GM19023 (cell line): ENCODE data around the gene GRM4.
"Not testable (repeated sequence)": the region's sequence is repeated elsewhere in the genome, so short reads cannot be mapped to it uniquely, and the experiment has no call there.

Experiments used
- ATAC-seq: cut with Tn5 transposase; IDR thresholded peaks from one replicate; pipeline ENCODE4 v1.9.1; 2021; ENCODE audit warnings: mild to moderate bottlenecking, moderate library complexity; ENCODE audit not compliant: unreplicated experiment

The GRM4 gene

DNA sequence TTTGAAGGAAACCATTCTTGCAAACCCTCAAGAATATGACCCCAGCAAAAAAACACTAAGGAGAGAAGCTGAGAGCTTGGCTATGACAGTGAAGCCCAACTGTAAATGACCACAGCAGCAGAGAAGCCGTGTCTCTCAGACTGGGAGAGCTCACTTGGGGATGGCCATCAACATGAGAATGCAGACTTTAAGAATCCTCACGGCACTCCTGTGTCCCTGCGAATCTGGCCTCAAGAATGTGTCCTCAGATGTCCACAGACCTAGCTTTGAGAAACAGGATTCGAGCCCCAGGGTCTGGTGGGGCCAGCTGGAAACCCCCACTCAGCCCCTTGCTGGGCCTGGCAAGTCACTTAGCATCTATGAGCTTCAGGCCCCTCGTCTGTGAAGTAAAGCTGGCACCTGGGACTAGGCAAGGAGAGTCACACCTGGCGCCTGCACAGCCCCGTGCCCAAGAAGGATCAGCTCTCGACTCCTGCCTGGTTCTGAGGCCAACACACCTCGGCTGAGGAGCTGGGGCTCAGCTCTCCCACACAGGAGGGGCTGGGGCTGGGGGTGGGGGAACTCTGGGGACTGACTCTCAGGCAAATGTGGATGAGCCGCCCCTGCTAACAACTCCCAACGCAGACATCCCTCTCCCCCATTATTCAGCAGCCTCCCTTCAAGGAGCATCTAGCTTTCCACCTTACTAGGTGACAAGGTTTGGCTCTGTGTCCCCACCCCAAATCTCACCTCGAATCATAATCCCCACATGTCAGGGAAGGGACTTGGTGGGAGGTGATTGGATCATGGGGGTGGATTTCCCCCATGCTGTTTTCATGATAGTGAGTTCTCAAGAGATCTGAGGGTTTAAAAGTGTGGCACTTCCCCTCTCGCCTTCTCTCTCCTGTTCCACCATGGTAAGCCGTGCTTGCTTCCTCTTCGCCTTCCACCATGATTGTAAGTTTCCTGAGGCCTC lies 97.7 kb downstream of the GRM4 start:
- no peak for ATAC-seq

DNA sequence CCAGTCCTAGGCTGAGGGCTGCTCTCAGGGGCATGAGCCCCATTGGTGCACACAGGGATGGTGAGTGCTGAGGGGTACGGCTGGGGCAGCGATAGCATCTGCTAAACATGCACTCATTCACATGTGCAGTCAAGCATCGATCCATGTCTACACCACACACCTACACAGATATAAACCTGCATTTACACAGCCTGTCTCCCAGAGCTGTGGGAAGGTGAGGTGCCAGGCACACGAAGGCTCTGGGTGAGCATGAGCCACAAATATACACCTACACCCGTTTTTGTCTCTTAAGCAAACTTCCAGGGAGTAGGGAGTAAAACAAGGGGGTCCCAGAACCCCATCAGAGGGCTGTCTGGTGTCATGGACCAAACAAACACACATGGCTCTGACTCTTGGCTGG lies 99.3 kb downstream of the GRM4 start:
- ATAC-seq = no peak

DNA sequence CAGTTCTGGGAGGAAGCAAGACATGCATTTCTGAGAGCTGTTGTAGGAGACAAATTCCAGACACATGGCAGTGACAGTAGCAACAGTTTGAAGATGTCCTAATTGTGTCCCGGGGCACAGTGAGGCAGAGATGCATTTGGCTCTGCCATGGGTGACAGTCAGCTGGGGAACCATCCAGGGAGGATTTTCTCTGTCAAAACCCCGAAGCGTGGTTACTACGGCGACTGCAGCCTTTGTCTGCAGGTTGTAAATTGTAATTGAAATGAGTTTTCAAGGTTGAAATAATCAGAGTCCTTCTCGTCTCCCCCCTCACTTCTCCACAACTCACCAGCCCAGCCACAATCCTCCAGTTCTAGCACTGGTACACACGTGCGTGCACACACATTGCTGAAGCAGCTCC lies 100.1 kb downstream of the GRM4 start:
- no peak for ATAC-seq

DNA sequence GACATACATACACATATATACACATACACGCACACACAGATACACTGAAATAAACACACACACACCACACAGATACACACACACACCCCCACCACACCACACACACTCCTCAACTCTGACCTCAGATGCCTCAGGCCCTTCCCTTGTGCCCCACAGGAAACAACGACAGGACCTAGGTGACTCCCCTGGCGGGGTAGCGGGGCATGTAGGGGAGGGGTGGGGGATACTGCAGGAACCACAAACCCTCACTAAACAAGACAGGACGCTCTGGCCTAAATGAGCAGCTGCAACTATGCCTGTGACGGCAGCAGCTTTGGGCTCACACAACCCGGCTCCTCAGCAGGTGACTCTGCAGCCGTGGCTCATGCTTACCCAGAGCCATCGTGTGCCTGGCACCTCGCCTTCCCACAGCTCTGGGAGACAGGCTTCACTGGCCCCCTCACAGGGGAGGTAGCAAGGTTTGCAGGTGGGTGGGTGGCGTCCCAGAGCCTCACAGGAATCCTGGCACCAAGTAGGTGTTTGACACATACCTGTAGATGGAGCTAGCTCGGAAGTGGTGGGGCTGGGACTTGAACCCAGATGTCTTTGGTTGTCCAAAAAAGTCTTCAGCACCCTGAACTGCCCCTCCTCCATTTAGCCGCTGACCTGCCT lies 100.8 kb downstream of the GRM4 start:
- no peak for ATAC-seq

DNA sequence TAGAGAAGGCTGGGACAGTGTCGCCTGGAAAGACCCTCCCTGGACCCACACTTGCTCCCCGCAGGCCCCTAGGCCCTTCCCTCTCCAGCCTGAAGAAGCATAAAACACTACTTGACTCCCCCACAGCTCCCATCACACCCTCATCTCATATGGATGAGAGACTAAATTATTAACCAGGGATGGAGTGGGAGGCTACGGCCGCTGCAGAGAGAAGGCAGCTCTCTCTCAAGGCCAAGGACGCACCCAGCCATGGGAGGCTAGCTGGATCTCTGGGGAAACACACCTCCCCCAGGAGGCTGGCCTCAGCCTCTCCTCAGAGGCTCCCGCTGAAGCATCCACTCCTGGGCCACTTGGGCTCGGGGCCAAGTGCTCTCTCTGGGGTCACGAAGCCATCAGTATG lies 102.5 kb downstream of the GRM4 start:
- ATAC-seq = no peak

DNA sequence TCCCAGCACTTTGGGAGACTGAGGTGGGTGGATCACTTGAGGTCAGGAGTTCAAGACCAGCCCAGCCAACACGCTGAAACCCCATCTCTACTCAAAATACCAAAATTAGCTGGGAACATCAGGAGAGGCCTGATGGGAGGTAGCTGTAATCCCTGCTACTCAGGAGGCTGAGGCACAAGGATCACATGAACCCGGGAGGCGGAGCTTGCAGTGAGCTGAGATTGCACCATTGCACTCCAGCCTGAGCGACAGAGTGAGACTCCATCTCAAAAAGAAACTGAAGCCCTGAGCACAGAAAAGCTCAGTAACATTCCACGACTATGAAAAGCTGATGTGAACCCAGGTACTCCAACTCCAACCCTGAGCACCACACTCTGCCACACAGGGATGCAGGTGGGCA lies 103.9 kb downstream of the GRM4 start:
- ATAC-seq = not testable (repeated sequence)

DNA sequence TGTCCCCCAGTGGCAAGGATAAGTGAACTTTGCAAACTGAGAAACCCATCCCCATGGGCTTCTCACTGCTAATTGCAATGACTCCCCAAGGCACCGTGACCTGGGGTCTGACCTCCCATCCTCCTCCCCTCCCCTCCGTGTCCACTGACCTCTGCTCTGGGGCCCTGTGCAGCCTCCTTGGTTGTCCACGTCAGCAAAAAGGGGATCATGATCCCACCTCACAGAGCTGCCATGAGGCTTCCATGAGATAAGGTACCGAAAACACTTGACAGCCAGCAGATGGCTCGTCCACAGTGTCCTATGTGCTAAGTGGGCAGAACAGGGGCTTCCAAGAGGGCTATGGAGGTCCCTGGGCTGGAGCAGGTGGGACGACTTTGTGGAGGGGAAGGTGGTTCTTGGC lies 104.5 kb downstream of the GRM4 start:
- no peak for ATAC-seq

DNA sequence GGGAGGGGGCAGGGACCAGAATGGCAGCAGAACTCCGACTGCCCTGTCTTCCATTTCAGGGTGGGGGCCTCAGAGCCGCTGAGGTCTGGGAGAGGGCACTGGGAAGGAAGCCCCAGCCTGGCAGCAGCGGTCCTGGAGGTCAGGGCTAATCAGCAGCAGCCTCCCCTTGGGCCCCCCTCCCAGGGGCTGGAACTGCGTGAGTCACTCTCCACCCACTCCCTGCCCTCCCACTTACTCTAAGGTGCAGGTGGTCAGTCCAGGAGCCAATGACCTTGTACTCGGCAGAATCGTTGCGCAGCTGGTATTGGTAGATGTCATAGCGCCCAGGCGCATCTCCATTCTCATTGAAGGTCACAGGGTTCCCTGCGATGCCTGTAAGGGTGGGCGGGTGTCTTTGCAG lies 105.9 kb downstream of the GRM4 start:
- no peak for ATAC-seq

DNA sequence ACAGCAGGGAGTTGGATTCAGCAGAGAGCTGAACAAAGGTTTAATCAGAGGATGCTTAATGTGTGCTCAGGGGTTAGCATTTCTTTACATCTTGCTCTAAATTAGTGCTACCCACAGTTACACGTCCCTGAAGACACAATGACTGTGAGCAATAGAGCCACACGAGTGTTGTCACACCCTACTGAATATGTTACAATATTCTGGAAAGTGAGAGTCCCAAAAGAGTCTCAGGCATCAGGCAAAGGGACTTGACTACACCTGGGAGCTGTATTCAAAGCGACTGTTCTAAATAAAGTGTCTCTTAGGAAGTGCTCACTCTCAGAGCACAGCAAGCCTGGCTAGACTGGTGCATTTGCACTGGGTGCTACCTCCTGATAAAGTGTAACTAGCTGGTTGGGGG lies 108.7 kb downstream of the GRM4 start:
- no peak for ATAC-seq

DNA sequence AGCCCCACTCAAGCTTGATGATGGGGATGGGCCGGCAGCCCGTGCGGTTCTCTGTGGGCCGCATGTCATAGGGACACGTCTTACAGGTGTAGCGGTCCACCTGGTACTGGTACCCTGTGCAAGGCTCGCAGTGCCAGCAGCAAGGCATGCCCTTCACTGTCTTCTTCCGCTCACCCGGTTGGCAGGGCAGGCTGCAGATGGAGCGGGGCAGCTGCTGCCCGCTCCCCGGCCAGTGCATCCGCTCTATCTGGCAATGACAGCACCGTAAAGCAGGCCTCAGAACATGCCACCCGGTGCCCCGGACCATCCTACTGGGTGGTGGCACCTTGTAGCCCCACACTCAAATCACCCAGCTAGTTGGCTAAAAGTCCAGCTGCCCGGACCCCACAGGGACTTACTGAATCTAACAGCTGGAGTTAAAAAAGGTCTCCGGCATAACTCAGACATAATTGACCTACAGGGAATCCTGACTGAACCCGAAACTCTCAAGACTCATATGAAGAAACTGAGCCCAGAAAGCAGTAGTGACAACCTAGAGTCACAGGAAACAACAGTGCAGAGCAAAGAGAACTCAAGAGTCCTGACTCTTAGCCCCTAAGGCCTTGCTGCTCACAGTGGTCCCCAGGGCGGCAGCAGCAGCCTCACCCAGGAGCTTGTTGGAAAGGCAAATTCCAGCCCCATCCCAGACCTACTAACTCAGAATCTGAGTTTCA lies 109.4 kb downstream of the GRM4 start:
- ATAC-seq = no peak

DNA sequence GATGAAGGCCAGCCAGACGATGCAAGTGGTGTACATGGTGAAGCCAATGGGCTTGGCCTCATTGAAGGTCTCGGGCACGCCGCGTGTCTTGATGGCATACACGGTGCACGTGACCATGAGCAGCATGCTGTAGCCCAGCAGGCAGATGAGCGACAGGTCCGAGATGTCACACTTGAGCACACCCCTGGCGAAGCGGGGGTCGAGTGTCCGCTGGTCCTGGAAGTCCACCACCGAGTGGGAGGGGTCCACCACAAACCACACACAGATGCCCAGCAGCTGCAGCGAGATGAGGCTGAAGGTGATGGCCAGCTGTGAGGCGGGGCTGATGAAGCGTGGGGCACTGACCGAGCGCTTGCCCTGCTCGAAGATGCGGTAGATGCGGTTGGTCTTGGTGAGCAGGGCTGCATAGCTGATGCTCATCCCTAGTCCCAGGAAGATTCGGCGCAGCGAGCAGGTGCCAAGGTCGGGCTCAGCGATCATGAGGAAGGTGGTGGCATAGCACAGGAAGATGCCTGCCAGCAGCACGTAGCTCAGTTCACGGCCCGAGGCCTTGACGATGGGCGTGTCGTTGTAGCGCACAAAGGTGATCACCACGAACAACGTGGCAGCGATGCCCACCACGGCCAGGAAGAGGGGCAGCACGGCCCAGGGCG lies 110.1 kb downstream of the GRM4 start:
- no peak for ATAC-seq

DNA sequence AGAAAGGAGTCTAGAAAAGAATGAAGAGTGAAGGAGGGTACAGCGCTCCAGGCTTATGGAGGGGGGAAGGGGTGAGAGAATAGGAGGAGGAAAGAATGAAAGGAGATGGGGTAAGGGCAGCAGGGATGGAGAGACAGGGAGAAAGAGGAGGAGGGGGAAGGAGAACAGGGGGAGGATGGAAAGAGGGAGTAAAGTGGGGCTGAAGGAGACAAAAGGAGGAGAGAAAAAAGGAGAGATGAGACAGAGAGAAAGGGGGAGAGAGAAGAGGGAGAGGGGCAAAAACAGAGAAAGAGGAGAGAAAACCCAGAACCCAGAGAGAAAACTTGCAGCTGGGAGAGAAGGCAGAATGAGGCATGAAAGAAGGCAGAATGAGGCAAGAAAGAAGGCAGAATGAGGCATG lies 110.7 kb downstream of the GRM4 start:
- ATAC-seq = no peak

DNA sequence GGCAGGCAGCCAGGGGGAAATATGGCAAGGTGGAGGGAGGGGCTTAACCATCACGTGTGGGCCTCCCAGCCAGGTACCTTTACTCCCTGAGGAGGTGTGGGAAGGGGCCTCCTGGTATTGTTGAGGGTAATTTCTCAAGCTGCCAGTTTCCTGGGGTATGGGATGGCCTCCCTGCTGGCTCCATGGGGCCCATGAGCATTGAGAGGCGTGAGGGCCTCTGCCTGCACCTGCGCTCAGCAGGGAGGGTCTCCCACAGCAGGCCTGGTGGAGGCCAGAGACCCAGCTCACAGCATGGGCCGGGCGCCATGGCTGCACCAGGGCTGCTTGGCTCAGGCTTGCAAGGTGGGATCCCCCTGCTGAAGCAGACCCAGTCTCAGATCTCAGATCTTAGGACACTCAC lies 113.0 kb downstream of the GRM4 start:
- no peak for ATAC-seq

DNA sequence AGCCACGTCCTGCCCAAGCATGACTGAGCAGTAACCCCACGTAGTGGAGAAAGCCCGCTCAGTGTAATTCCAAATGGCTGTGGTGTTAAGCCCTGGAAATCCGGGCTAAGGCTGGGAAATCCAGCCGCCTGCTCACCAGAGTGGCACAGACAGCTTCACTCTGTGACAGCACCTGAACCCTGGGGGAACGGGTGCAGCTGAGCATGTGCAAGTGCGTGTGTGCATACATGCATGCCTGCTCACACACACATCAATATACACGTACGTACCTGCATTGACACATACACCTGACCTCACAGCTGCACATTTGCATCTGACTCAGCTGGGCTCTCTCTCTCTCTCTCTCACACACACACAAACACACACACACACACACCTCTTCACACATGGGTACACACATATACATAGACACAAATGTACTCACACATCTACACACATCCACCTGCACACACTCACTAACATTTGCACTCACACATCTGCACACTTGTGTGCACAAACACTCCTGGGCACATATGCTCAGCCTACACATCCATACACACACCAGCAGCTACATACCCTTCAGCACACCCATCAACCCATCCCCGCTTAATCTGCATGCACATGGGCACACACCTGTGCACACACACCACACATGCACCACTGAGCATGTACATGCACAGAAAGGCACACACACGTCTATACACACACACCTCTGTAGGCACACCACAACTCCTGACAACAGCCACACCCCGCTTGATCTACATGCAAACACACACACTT lies 114.1 kb downstream of the GRM4 start:
- no peak for ATAC-seq

DNA sequence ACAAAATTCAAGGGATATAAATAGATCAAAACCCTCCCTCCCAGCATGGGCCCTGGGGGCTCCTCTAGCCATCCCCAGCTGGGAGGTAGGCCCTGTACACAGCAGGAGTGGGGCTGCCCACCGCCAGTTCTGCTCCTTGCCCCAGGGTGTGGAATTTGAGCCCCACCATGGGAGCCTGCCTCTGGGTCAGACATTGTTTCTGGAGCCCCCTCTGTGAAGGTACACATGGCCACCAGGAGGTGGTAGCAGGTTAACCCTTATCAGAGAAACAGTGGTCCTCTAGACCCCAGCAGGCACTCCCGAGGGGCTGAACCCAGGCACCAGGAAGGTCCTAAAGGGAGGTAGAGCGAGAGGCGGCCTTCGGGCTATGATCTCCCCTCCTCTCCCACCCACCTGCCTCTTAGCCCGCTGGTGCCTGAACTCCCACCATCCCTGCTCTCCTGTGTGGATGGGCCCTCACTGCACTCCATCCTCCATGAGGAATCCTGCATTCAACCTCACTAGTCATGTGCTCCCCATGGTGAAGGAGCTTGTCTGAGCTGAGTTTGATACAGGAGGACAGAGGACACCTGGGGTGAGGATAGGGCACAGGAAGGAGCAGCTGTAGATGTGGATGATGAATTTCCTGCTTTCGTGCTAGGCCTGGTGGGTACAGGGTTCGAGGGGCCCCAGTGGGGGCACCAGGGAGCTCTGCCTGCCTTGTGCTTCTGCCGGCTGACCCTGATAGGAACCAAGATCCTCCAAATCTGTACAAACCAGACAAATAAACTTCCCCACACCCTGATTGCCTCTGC lies 114.9 kb downstream of the GRM4 start:
- no peak for ATAC-seq

DNA sequence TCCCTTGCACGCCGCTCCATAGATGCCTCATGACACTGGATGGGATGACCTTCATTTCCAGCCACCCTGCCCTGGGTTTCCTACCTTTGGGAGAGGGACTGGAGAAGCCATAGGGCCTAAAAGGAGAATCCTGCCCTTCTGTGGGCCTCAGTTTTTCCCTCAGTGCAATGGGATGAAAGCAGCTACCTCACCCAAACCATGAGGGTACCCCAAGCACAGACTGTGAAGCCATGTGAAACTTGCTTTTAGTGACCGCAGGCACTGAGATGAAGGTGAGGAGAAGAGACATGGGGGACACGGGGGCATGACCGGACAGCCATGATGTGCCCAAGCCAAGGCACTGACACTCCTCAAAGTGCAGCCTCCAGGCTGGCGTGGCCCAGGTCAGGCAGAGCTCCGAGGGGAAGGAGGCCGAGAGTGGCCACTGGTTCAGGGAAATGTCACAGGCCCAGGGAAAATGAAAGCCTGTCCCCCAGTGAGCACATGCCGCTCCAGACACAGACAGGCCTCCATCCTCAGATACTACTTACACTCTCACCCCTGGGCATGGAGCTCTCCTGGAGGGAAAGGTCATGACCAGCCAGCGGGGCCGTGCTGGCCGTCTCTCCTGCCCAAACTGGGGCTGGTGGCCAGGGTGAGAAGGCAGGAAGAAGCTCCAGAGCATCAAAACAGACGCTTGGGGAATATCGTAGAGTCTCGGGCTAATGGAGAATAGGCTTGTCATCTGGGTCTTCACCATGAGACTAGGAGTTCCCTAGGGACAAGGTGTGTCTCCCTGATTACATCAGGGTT lies 116.2 kb downstream of the GRM4 start:
- ATAC-seq = no peak

DNA sequence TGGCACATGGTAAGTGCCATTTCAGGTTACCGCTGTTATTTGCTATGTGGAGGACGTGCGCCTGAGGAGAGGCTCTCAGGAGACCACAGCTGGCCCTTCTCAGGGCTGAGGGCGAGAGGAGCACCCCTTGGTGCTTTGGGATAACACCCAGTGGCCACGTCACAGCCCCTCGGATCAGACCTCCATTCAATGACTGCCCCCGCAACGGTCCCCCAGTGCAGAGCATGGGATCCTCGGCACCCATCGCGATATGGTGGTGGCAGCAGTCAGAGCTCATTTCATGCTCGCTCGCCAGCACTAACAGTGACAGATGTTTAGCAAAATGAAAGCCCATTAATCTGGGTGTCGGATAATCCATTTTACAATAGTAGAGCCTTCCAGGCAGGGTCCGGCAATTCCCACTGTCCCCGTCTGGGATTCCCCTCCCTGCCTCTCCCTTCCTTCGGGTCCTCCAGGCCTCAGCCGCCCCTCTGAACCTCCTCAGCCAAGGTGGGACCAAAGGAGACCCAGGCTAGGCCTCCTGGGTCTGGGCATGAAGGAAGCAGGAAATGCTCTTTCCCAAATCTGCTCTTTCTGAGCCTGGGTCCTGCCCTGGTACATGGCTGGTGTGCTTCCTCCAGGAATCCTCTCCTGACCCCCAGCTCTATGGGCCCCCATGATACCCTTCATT lies 117.1 kb downstream of the GRM4 start:
- no peak for ATAC-seq

DNA sequence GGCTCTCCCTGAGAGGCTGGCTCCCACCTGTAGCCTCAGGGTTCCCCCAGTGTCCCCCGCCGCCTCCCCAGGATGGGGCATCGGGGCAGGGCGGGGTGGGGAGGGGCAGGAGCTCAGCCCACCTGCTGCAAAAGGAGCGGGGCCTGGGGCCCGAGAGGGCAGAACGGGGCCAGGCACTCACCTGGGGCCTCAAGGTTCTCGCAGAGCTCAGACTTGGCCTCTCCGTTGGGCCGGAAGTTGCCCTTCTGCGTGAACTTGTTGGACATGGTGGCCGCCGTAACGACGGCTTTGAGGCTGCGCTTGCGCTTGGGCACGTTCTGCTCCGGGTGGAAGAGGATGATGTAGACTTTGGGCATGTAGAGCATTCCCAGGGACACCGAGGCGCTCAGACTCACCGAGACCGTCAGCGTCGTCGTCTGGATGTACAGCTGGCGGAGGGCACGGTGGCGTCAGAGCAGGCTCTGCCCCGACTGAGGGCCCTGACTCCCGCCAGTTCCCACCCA lies 117.9 kb downstream of the GRM4 start:
- no peak for ATAC-seq
